HG03521 (cell line): ENCODE results near the gene BRINP3.
"Not testable (repeated sequence)": the region's sequence is repeated elsewhere in the genome, so short reads cannot be mapped to it uniquely, and the experiment has no call there.

Source experiments
- ATAC-seq: cut with Tn5 transposase; IDR thresholded peaks from one replicate; pipeline ENCODE4 v1.9.1; 2021; ENCODE audit warnings: mild to moderate bottlenecking, moderate library complexity; ENCODE audit not compliant: unreplicated experiment

Gene BRINP3

GRCh38 chr1:190126728-190127127 lies 350.9 kb downstream of the BRINP3 start:
- ATAC-seq, result no peak

- ATAC-seq, result no peak
Observed at GRCh38 chr1:190124068-190124467, 353.6 kb downstream of the BRINP3 start.

- not testable (repeated sequence) for ATAC-seq
Observed at GRCh38 chr1:190120564-190120963, 357.1 kb downstream of the BRINP3 start.

- ATAC-seq, result no peak
Observed at GRCh38 chr1:190119683-190120082, 358.0 kb downstream of the BRINP3 start.

GRCh38 chr1:190116921-190117320 lies 360.7 kb downstream of the BRINP3 start:
- ATAC-seq, result no peak

- ATAC-seq, result no peak
Observed at GRCh38 chr1:190104961-190105360, 372.7 kb downstream of the BRINP3 start.

- ATAC-seq, result no peak
Observed at GRCh38 chr1:190102757-190103326, 374.8 kb downstream of the BRINP3 start.

GRCh38 chr1:190101756-190102155 lies 375.9 kb downstream of the BRINP3 start:
- ATAC-seq, result no peak

GRCh38 chr1:190098756-190099155 lies 378.9 kb downstream of the BRINP3 start:
- no peak for ATAC-seq

GRCh38 chr1:190098107-190098506 lies 379.6 kb downstream of the BRINP3 start:
- ATAC-seq, result no peak

GRCh38 chr1:190095596-190095995 lies 382.1 kb downstream of the BRINP3 start:
- no peak for ATAC-seq

GRCh38 chr1:190084552-190084951 lies 393.1 kb downstream of the BRINP3 start:
- no peak for ATAC-seq

GRCh38 chr1:190068304-190068703 lies 409.4 kb downstream of the BRINP3 start:
- no peak for ATAC-seq

GRCh38 chr1:190067592-190067991 lies 410.1 kb downstream of the BRINP3 start:
- no peak for ATAC-seq

- ATAC-seq, result no peak
Observed at GRCh38 chr1:190066011-190066410, 411.7 kb downstream of the BRINP3 start.

GRCh38 chr1:190049314-190049713 lies 428.4 kb downstream of the BRINP3 start:
- no peak for ATAC-seq
